ENCODE measurements around the gene MAFG. TPM values are rescaled to one million over a fixed set of nuclear protein-coding genes. Genes with fewer than 3 reads are reported as not detected.

The MAFG gene
- total and polyA plus RNA-seq, 2 of the 13 experiments (the other 11 are each of a cell fraction or from before 2014, with no cell fraction given) = 14.5 to 20.0 TPM

GRCh38 chr17:81961087-81961511 is 33.6 kb upstream of the MAFG start, which contains the start of gene NOTUM (continued):
- TF ChIP-seq CTCF (CRISPR knock-in tag; IDR thresholded peaks at IDR 0.05) (peak; percentile 39), ARID2 (CRISPR knock-in tag; IDR thresholded peaks at IDR 0.05; ENCODE audit: borderline replicate concordance) (no peak), AGO1 (IDR thresholded peaks at IDR 0.05; ENCODE audit: low read depth, low read length, poor library complexity, severe bottlenecking) (peak; percentile 17), NBN (conservative IDR thresholded peaks at IDR 0.05) (no peak), MBD4 (IDR thresholded peaks at IDR 0.05; ENCODE audit: borderline replicate concordance, low read length) (no peak), PBX2 (CRISPR knock-in tag; IDR thresholded peaks at IDR 0.05) (no peak), PHF8 (CRISPR knock-in tag; IDR thresholded peaks at IDR 0.05) (no peak), MTF2 (CRISPR knock-in tag; IDR thresholded peaks at IDR 0.05; ENCODE audit: borderline replicate concordance) (no peak), ZBTB25 (CRISPR knock-in tag; IDR thresholded peaks at IDR 0.05) (peak; percentile 46; the same call in 1 of the 2 replicates)

Measured in HepG2 (cell line).